ENCODE data around the gene CNPY1. TPM values are rescaled to one million over a fixed set of nuclear protein-coding genes. Genes with fewer than 3 reads are reported as not detected.

Gene CNPY1
- polyA plus RNA-seq, 1 of the 3 experiments (the other 2 are of a cell fraction) = not detected

GRCh38 chr7:155455132-155455693, 91.1 kb downstream of the CNPY1 start:
- Histone ChIP-seq H3K4me3 (ENCODE audit: low read depth in 2 of 2, low read length in 1 of 2) (no peak overlapping the region), H3K9me2 (no peaks in the 10 kb centered on the region), H3K4me2 (no peak overlapping the region), H3K27me3 (ENCODE audit: insufficient read depth) (peaks cover 96% of the 10 kb centered on the region), H3K9me3 (no peaks in the 10 kb centered on the region), H2AFZ (ENCODE audit: low read depth) (no peak overlapping the region), H3K4me1 (ENCODE audit: control insufficient read depth in 1 of 2, insufficient read depth in 2 of 2, low read depth in 1 of 2, low read length in 1 of 2) (peaks cover 8% of the 10 kb centered on the region in 2 experiments; a peak in 3 of 4 replicates), H3F3A (replicated peaks; ENCODE audit: insufficient read depth) (no peaks in the 10 kb centered on the region), H3K9ac (no peak overlapping the region), H3K36me3 (replicated peaks in 1 of 2; ENCODE audit: control insufficient read depth in 1 of 2, insufficient read depth in 2 of 2, low read length in 1 of 2) (no peaks in the 10 kb centered on the region), H3K79me2 (ENCODE audit: insufficient read depth) (no peaks in the 10 kb centered on the region), H4K20me1 (ENCODE audit: insufficient read depth) (peaks cover 24% of the 10 kb centered on the region), H3K27ac (ENCODE audit: low read depth in 2 of 2, low read length in 1 of 2) (no peak overlapping the region)
- ChIA-PET CTCF (interaction anchor here (1.1 to 1.5 kb wide), 4 partner anchors 28 to 313 kb away, joined by 3 to 5 read pairs (median 3); no protein-coding TSS in a partner anchor), POLR2A (no interaction called here)
- WGBS (ENCODE audit: low lambda C conversion rate) = 7% methylated on average over 15 of the region's 15 CpGs
- DNase-seq = peak; percentile 35
- peak; percentile 63; the same call in 1 of the 2 replicates for TF ChIP-seq EZH2phosphoT487 (IDR thresholded peaks at IDR 0.05; ENCODE audit: borderline replicate concordance, low read depth)
- TF ChIP-seq NRF1 (IDR thresholded peaks at IDR 0.05; ENCODE audit: low read depth, low read length) = no peak

DNA sequence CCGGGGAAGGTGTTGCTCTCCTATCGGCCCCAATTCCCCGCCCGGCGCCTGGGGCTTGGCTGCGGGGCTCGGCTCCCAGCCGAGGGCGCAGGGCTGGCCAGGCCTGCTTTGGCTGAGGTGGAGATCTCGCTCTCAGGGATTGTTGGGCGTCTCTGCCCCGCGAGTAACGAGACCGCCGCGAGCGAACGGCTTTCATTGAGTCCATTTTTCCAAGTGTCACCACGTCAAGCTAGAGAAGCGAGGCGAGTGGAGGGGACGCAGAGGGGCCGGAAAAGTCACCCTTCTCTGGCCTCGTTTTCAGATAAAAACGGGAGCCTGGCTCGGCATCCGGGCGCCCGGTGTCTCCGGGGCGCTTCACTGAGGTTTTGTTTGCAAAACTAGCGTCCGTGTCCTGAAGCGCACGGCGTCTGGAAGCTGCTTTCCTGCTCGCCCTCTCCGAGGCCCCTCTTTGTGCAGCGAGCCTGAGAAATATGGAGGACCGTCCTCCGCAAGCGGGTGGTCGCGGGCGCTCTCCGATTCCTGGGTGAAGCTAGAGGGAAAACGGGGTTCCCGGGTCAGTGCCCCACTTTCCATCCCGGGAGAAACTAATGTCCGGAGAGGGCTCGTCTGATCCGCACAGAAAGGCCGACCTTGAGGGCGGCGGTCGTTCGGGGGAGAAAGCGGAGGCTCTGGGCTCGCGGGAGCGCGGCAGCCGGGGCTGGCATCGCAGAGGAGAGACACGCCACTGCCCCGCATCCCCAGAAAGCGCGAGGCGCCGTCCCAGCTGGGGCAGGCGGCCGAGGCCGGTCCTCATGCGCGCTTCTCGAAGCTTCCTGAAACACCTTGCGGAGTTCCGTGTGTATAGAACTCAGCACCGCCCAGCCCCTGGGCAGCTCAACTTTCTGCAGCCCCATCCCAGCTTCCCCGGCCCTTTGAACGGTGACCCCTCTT, 91.9 kb downstream of the CNPY1 start:
- TF ChIP-seq YY1 (IDR thresholded peaks at IDR 0.05; ENCODE audit: low read depth) = no peak
- Histone ChIP-seq H3K9ac (no peak overlapping the region), H3K4me1 (ENCODE audit: control insufficient read depth in 1 of 2, insufficient read depth in 2 of 2, low read depth in 1 of 2, low read length in 1 of 2) (peaks cover 8% of the 10 kb centered on the region in 2 experiments; a peak in 3 of 4 replicates), H2AFZ (ENCODE audit: low read depth) (no peak overlapping the region), H3K9me3 (no peaks in the 10 kb centered on the region), H4K20me1 (ENCODE audit: insufficient read depth) (peaks cover 24% of the 10 kb centered on the region), H3F3A (replicated peaks; ENCODE audit: insufficient read depth) (no peaks in the 10 kb centered on the region), H3K36me3 (replicated peaks in 1 of 2; ENCODE audit: control insufficient read depth in 1 of 2, insufficient read depth in 2 of 2, low read length in 1 of 2) (no peaks in the 10 kb centered on the region), H3K27me3 (ENCODE audit: insufficient read depth) (peaks cover 96% of the 10 kb centered on the region), H3K4me2 (peak overlapping the region; percentile 33; the same call in 1 of the 2 replicates), H3K9me2 (no peaks in the 10 kb centered on the region), H3K4me3 (ENCODE audit: low read depth in 2 of 2, low read length in 1 of 2) (no peak overlapping the region), H3K79me2 (ENCODE audit: insufficient read depth) (no peaks in the 10 kb centered on the region), H3K27ac (ENCODE audit: low read depth in 2 of 2, low read length in 1 of 2) (no peak overlapping the region)
- peak; percentile 53 for DNase-seq
- 4% methylated on average over 65 of the region's 82 CpGs for WGBS (ENCODE audit: low lambda C conversion rate)
- ChIA-PET POLR2A (no interaction called here), CTCF (interaction anchor here (1.1 kb wide), 1 partner anchor 8 kb away, joined by 4 read pairs; no protein-coding TSS in a partner anchor)

DNA sequence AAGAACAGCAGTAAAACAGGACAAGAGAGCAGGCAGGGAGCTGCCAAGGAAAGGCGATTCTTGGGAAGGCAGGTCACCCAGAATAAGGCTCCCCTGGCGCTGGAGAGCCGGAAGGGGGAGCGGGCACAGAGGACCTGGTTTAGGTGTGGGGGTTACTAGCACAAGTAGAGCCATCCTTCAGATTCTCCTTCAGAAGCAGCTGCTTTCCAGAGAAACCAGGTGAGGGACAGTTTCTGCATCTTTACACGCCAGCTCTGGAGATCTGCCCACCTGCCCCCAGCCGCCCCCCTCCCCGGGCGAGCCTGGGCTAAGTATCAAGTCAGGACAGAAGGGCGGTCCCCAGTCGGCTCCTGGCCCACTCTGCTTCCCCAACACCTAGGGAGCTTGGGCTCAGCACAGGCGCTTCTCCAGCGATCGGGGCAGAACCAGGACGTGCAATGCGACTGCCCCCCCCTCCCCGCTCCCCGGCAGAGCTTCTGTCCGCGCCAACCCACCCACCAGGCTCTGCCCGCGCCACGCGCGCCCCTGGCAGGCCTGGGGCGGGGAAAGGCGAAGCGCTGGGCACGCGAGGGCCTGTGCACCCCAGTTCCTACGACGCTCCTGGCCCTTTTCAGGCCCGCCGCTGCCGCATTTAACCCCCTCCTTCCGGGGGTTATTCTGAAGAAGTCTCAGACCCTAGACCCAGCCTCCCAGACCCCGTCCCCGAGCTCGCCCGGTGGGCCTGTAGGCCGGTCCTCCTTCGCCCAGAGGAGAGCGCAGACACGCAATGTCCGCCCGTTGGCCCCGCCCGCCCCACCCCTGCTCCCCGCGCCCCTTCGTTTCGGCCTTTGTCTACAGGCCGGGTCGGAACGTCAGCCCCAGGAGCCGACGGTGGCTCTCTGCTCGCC, 92.8 kb downstream of the CNPY1 start:
- Histone ChIP-seq H3K27me3 (ENCODE audit: insufficient read depth) (peaks cover 96% of the 10 kb centered on the region), H2AFZ (ENCODE audit: low read depth) (no peak overlapping the region), H4K20me1 (ENCODE audit: insufficient read depth) (peaks cover 24% of the 10 kb centered on the region), H3K79me2 (ENCODE audit: insufficient read depth) (no peaks in the 10 kb centered on the region), H3K4me3 (ENCODE audit: low read depth in 2 of 2, low read length in 1 of 2) (no peak overlapping the region), H3K9ac (no peak overlapping the region), H3K4me2 (no peak overlapping the region), H3K4me1 (ENCODE audit: control insufficient read depth in 1 of 2, insufficient read depth in 2 of 2, low read depth in 1 of 2, low read length in 1 of 2) (peaks cover 8% of the 10 kb centered on the region in 2 experiments; a peak in 2 of 4 replicates), H3K36me3 (replicated peaks in 1 of 2; ENCODE audit: control insufficient read depth in 1 of 2, insufficient read depth in 2 of 2, low read length in 1 of 2) (no peaks in the 10 kb centered on the region), H3F3A (replicated peaks; ENCODE audit: insufficient read depth) (no peaks in the 10 kb centered on the region), H3K9me2 (no peaks in the 10 kb centered on the region), H3K9me3 (no peaks in the 10 kb centered on the region), H3K27ac (ENCODE audit: low read depth in 2 of 2, low read length in 1 of 2) (no peak overlapping the region)
- ChIA-PET CTCF (interaction anchor here (1.1 to 1.3 kb wide), 2 partner anchors 9 to 14 kb away, joined by 3 to 4 read pairs; no protein-coding TSS in a partner anchor), POLR2A (no interaction called here)
- peak; percentile 43 for DNase-seq
- TF ChIP-seq, protein P1, sequence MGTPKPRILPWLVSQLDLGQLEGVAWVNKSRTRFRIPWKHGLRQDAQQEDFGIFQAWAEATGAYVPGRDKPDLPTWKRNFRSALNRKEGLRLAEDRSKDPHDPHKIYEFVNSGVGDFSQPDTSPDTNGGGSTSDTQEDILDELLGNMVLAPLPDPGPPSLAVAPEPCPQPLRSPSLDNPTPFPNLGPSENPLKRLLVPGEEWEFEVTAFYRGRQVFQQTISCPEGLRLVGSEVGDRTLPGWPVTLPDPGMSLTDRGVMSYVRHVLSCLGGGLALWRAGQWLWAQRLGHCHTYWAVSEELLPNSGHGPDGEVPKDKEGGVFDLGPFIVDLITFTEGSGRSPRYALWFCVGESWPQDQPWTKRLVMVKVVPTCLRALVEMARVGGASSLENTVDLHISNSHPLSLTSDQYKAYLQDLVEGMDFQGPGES (IDR thresholded peaks at IDR 0.05; ENCODE audit: low read depth, low read length) = no peak
- no peak for TF ChIP-seq TCF12 (IDR thresholded peaks at IDR 0.05)
- TF ChIP-seq ZBTB33 (IDR thresholded peaks at IDR 0.05; ENCODE audit: borderline replicate concordance, low read depth) = no peak
- WGBS (ENCODE audit: low lambda C conversion rate) = 6% methylated on average over 35 of the region's 57 CpGs

All from SK-N-SH (cell line).